Activated CD4-positive, CD25-positive, alpha-beta regulatory T cell treated with anti-CD3 and anti-CD28 coated beads, Interleukin-2, amount 50 U/mL, for 24 hours (primary cell): ENCODE data around the gene CDKAL1.
A peak's percentile ranks its signal among the peaks of the same experiment; 100 is the strongest.
"Not testable (repeated sequence)": the region's sequence is repeated elsewhere in the genome, so short reads cannot be mapped to it uniquely, and the experiment has no call there.

ENCODE experiments used
- ATAC-seq, 2 donors: fragments of 150-1000 bp; cut with Tn5 transposase; one replicate each; pipeline ENCODE4 v1.10.0; 2021; ENCODE audit warnings: mild to moderate bottlenecking in 1 of 2, moderate library complexity in 1 of 2

Gene CDKAL1

DNA sequence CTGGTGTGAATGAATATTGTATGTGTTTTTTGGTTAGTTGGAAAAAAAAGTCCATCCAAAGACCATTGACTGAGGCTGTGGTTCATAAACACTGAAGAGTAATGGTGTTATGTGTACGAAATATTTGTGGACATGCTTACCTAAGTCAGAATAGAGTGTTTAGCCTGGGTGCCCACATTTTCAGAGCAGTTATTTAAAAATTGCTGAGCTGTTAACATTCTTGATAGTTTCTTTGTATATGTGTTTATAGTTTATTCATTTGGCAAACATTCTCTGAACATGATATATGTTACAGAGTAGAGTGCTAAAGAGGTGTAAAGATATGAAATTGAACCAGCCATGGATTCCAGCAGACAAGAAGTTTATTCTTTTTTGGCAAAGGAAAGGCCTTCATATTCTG is 20.6 kb downstream of the CDKAL1 start:
- no peak for ATAC-seq

DNA sequence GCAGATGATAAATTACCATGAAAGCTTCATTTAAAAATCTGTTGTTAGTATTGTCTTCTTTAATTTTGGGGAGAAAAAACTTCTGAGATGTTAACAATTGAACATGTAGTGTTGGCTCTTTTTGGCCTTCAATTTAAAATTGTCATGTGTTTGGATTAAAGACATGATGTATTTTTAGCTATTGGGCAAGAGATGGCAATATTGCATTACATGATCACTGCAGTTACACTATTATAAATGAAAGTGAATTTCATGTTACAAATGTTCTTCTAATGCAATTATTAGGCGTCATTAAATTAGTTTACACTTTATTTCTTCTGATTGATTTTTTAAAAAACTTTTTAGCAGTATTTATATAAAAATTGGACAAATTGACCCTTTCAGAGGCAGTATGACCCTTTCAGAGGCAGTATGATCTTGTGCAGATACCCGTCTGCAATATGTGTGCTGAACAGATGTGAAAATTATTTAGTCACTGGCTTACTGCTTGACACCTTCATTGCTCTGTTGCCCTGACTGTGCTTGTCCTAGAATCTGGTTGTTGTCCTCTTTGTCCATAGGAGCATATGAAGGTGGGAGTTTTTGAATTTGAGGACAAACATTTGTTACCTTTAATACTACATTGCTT is 25.8 kb downstream of the CDKAL1 start:
- no peak for ATAC-seq

DNA sequence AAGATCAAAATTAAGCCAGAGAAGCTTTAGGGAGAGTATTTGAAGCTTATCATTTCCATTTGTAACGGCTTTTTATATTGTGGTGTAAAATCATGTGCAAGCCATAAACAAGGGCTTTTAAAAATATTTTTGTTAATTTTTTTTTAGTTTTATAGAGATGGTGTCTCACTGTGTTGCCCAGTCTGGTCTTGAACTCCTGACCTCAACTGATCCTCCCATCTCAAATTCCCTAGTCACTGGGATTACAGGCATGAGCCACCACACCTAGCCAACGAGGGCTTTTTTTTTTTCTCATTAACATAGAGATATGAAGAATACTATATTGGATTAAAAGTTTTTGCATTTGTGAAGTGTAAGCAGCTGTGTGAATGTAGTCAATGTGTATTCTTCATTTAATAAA is 29.1 kb downstream of the CDKAL1 start:
- no peak for ATAC-seq

DNA sequence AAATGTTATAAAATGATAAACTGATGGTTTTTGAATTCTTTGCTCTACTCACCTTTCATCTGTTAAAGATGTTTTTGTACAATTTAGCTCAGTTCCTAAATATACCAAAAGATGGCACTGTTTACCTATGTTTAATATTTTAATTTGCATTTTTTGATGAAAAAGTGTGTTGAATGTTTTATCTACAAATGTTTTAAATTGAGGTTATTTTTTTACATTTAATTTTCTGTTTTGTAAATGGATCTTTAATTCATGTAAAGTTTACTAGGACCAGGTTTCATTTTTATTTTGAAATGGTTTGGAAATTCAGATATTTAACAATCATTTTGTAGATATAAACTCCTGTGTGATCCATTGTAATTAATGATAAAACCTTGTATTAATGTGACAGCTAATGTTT is 30.0 kb downstream of the CDKAL1 start:
- ATAC-seq, result no peak

DNA sequence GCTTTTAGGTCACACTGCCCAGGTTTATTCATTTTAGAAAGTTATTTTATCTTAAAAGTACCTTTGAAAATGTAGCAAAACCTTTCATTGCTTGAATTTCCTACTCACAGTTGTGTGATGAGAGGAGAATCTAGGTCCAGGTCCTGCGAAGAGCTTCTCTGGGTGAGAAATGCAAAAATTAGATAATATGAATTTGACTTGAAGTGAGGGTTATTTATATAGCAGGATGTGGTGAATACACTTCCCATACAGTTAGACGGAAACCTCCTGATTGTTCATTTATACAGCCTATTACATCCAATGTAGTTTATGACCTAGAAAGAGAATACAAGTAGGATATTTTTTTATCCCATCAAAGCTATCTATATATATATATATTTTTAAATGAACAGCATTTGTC is 30.5 kb downstream of the CDKAL1 start:
- ATAC-seq, result no peak

DNA sequence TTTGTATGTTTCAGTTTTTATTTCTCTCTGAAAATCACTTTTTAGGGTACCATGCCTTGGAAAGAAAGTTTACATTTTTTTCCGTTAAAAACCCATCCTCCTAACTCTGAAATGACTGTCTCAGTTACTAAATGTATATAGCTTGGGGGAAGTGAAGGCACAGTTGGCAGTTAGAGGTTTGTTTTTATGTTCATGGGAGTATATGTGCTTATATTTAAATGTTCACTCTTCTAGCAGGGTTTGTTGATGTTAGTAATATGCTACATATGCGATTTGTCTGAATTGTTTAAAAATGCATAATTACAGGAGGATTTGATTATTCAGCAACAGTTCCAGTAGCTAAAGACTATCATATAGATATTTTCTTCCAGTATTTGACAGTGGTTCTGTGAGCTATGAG is 31.1 kb downstream of the CDKAL1 start:
- ATAC-seq, result no peak

DNA sequence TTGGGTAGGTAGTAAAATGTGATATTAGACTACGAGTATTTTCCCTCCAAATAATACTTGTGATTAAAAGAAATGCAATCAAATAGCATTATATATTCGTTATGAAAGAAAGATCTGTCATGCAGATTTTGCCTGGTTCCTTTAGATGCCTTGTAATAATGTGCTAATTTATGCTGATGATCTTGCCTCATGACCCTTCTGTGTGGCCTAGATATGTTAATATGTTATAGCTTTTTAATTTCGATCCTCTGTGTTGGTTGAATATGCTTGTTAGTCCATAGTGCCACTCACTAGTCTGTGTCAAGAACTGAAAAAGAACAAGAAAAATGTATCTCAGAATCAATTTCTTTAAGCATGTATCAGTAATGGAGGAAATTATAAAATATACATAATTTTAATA is 31.9 kb downstream of the CDKAL1 start:
- ATAC-seq, result no peak

DNA sequence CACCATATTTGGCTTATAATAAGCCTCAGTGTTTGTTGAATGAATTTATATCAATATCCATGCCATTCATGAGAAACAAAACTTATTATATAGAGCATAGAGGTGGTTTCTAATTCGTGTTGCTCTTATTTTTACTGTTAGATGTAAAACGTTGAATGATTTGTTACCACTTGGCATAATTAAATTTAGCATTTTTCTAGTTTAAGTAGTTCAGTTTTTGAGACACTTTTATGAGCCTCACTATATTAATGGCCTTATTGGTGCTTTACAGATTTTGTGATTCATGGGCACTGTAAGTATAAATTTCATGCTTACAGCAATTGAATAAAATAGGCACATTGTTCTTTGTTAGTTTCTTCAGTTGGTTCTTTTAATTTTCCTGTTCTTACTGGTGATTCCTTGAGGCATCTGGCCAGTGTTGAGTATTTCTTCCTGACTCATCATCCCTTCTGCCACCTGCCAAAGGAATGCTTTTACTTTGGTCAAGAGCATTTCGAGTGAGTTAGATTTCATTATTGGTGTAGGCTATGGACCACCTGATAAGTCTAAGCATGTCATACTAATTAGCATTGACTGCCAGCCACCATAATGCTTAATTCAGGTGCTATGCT is 34.8 kb downstream of the CDKAL1 start:
- no peak for ATAC-seq

DNA sequence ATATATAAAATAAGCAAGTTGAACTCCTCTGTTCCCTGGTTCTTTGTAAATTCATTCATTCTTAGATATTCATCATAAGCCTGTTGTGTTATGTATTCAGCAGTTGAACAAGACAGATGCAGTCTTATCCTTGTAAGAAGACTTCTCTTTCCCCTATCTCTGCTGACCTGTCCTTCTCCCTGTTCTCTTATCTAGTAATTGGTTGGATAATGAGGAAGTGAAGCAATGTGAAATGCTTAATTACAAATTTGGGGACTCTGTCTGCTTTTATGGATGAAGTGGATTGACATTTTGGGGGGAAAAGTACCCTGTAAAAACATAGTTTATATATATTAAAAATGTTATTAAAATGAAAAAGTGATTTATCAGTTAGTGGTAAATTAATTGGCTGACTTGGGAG is 37.0 kb downstream of the CDKAL1 start:
- ATAC-seq, result no peak

DNA sequence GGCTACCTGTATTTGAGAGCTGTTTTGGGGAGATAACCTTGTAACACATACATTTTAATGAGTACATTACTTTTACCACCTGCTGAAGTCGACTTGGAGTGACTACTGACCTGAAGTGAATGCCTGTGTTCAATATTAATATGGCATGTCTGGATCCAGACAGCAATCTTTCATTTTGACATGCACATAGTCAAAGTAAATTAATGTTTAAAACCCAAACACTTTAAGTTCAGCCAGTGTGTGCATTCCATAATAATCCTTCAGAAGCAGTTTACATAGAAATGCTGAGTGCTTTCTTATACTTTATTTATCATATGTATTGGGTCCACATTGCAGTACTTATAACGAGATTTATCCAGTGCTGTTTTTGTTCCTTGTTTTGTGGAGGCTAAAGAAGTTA is 38.0 kb downstream of the CDKAL1 start:
- no peak for ATAC-seq

DNA sequence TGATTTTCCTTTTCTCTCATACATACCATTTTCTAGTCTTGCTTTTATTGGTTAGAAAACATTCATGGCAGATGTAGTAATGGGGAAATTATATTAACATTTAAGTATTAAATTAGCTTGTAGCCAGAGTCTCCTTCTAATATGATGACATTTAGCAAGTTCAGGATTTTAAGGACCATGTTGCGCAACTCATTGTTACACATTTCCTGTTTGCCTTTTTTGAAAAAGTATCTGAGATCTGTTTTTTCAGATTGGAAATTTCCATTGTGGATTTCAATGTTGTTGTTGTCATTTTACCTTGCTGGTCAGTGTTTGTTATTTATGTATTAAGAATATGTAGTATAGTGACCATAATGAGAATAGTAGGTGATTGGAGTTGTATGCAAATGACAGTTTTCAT is 38.7 kb downstream of the CDKAL1 start:
- ATAC-seq, result no peak

DNA sequence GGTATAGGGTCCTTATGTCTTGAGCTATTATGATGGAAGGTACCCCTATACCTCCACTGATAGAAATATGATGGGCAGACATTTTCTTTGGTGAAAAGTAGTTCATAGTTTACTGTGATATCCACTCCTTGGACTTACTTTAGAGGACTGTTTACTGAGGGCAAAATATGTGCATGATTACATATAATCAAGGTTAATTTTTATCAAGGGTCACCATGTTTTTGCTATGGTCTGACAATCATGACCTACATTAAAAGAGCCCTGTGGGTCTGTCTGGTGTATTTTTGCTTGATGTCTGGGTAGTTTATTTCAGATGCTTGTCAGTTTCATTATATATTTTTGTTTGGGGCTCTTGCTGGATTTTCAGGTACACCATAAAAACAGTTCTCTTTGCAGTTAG is 40.1 kb downstream of the CDKAL1 start:
- ATAC-seq, result no peak

DNA sequence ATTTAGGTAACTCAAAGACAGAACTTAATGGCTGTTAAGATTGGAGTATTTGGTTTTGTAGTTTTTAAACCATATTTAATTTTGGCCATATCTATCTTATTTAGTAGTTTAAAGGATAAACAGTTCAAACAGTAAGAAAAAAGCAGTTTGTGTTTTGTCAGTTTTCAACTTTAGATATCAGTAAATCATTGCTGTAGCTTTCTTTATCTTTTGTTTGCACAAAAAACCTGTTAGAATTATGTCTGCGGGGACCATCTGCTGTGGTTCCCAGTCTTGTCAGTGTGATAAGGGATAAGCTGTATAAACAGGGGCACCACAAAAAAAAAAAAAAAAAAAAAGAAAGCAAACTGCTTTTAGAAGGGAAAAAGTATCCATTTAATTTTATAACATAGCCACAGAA is 40.9 kb downstream of the CDKAL1 start:
- ATAC-seq, result no peak

DNA sequence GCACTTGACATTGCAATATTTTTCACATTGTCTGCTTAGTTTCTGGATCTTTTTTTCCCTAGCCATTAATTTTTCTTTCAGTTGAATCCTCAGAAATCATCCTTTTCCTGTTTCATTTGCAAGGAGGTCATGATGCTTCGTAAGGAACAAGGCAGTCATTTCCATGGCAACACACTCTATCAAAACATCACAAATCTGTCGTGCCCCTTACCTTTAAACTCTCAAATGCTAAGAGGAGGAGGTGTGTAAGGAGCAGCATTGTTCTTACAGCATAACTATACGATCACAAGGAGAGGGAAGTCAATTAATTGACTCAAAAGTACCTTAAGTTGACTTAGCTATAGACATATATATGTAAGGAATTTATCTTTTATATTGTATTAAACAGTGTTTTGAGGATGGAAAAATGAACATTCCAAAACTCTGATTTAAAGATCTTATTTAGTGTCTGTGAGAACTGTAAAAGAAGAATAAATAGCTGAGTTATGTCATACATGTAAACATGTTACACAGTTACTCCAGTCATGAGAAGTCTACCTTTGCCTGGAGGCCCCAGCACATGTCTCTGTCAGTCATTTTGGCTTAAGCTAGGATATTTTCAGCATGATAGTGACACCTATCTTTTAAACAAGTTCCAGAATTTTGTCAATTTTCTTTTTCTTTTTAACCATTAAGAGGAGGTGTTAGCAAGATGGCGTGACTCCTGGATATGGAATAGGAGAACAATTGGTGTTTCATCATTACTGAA is 41.6 kb downstream of the CDKAL1 start:
- ATAC-seq, result no peak

DNA sequence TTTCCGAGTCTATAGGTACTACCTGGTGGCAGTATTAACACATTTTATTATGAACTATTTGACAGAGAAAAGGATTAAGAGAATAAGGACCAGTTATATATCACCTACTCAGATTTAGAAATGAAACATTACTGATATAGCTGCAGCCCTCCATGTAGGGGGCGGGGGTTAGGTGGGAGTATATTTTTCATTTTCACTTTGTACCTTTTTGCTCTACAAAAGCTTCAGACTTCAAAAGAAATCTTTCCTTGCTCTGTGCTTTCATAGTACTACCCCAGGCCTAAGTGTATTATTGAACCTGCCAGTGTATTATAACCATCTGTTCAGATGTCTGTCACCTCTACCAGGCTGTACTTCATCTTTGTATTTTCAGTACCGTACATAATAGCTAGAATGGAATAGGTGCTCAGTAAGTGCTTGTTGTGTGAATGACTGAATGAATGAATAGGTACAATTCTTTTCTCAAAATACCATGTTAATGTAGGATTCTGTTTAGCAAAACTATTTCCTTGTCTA is 43.0 kb downstream of the CDKAL1 start:
- peak; percentile 10 to 28 for ATAC-seq

DNA sequence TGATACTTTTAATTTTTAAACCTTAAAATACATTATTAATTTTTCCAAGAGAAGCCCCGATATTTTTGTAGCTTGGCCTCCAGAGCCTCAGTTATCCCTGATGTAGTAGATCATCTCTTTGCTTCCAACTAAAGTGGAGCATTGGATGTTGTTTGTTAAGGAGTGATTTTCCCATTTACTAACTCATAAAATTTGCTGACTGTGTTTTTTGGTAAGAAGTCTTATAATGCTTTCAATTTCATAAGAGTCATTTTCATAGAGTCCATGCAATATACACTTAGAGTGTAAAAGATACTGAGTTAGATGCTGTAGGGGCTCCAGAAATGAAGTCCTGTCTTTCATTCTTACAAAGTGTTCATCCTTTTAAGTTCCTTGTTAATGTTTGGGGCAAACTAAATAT is 46.8 kb downstream of the CDKAL1 start:
- ATAC-seq, result no peak

DNA sequence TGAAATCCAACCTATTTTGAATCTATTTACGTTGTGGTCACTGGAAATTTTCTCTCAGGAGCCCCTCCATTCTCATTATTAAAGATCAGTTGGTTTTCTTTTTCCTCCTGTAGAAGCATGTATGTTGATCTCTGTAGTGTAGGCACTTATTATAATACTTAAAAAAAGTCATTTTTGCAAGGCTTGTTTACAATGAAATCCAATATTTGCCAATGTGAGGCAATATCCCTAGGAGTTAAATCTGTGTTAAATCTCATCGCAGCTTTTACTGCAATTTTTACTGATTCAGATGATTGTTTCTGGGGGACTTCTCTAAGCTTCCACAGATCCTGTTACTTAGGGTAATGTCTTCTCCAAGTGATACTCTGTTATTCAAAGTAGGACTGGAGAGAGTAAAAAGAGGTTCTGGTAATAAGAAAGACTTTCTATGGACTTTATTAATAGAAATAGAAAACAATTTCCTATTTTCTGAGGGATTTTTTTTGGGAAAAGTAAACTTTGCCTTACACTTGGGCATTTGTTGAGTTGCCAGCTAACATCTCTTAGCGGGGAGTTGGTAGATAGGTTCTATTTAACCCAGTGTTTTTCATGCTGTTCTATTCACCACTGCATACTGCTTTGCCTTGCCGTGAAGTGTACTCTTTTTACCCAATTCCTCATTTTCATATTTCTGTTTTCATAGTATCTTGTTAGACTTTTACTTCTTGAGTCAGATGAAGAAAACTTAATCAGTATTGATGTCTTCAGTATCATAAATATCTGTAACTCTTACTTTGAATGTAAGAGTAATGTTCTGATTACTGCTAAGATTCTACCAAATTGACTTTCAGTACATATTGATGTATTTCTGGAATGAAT is 48.6 kb downstream of the CDKAL1 start:
- ATAC-seq, result peak in 1 of 2 donors; percentile 30

DNA sequence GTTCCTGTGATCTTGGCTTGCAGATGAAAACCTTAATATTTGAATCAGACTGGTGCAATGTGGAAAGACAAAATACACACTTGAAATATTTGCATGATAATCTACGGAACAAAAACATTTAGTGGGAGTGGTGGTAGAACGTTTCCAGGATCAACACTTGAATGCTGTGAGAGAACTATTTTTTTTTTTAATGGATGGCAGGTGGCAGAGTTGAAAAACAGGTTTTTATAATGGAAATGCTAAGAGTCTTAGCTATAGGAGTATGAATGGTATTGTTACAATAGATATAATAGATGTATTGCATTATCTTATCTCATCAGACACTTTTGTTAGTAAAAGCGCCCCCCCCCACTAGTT is 49.2 kb downstream of the CDKAL1 start:
- ATAC-seq, result no peak

DNA sequence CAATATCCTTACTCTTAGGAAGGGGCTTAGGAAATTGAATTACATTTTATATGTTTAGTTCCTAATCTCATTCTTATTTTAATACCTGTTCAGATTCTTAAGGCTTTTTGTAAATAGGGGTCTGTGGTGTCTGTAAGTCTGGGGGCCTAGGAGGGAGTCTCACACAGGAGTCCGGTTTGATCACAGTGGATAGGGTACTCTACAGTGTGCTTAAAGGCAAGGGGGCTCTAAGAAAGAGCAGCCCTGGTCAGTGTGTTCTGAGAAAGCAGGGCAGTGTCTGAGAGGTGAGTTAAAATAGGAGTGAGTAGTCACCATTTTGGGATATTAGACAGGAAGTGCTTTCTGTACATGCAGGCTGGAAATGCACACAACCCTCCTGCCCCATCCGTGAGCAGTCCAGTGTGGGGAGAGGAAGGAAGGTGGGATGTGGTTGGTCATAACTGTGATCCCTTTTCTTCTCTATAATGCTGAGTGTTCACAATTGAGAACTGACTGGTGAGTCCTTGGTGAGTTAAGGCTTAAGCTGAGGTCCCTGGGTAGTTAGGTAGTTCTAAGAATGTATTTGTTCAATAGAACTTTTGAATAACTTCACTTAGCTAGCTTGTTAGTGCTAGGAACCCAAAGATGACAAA is 50.0 kb downstream of the CDKAL1 start:
- ATAC-seq, result no peak

DNA sequence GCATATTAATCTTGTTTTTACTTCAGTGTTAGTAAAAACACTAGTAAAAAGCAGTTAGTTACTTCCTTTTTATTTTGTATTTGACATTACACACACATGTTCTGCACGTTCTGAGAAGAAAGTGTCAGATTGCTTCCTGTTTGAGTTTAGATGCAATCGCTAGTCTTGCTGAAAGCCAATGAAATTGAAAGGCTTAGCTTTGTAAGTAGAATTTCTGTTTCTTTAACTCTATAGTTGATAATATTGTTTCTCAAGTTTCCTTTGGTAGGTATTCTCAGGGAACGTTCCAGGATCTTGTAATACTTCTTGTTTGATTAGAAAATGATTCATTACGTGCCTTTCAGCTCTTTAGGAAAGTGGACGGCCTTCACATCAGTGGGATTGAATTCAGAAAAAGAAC is 55.0 kb downstream of the CDKAL1 start:
- ATAC-seq, result no peak

DNA sequence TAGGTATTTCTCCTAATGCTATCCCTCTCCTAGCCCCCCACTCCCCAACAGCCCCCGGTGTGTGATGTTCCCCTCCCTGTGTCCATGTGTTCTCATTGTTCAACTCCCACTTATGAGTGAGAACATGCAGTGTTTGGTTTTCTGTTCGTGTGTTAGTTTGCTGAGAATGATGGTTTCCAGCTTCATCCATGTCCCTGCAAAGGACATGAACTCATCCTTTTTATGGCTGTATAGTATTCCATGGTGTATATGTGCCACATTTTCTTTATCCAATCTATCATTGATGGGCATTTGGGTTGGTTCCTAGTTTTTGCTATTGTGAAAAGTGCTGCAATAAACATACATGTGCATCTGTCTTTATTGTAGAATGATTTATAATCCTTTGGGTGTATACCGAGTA is 56.2 kb downstream of the CDKAL1 start:
- not testable (repeated sequence) for ATAC-seq

DNA sequence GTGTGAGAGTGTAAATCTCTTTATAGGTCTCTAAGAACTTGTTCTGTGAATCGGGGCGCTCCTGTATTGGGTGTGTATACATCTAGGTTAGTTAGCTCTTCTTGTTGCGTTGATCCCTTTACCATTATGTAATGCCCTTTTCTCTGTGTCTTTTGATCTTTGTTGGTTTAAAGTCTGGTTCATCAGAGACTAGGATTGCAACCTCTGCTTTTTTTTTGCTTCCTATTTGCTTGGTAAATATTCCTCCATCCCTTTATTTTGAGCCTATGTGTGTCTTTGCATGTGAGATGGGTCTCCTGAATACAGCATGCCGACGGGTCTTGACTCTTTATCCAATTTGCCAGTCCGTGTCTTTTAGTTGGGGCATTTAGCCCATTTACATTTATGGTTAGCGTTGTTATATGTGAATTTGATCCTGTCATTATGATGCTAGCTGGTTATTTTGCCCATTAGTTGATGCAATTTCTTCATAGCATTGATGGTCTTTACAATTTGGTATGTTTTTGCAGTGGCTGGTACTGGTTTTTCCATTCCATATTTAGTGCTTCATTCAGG is 60.1 kb downstream of the CDKAL1 start:
- ATAC-seq, result not testable (repeated sequence)
